Dermis blood vessel endothelial cell (primary cell): ENCODE results near the gene CFAP61. TPM values are rescaled to one million over a fixed set of nuclear protein-coding genes. Genes with fewer than 3 reads are reported as not detected.

Experiments
- DNase-seq: peaks from one replicate; pipeline ENCODE4 v3.0.0; 2010
- total RNA-seq: library from RNA; depleted of rRNA; stranded (reverse); fragments of >200 nt; gene quantifications from 2 replicates; pipeline ENCODE4 v1.2.3, GENCODE V29; 2014

CFAP61 gene
- total RNA-seq, 1 donor from 2014 or later, result not detected

DNA sequence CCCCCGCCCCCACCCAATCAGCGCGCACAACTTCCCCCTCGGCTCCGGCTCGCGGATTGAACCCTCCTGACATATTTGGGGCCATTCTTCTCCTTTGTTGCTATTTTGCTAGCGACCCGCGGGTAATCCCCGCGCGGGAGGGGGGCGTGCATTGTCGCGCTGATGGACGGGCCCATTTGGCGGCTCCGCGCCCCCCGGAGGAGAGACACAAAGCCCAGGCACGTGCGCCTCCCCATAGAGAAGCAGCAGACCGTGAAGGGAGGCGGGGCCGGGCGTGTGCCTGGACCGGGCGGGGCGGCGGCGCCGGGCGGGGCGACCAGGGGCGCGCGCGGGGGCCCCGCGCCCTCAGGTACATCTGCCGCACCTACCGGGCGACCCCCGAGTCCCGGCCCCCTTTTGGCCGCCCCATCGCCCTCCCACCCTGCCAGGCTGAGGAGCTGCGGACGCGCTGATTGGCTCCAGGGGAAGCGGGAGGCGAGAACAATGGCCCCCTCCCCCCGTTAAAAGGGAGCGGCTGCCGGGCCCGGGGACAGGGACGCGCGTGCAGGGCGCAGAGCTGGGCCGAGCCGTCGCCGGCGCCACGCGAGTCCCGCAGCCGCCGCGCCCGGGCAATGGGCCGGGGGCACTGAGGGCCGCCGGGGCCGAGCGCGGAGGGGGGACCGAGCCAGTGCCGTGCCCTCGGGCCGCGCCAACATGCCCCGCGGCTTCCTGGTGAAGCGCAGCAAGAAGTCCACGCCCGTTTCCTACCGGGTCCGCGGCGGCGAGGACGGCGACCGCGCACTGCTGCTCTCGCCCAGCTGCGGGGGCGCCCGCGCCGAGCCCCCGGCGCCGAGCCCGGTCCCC is 315.5 kb downstream of the CFAP61 start, which contains the start of gene INSM1:
Gene INSM1, plus strand, starts transcription at position 530 of the 843 bp plus-strand sequence. Its CDS starts 164 bp downstream, at position 694.
- DNase-seq, result no peak

DNA sequence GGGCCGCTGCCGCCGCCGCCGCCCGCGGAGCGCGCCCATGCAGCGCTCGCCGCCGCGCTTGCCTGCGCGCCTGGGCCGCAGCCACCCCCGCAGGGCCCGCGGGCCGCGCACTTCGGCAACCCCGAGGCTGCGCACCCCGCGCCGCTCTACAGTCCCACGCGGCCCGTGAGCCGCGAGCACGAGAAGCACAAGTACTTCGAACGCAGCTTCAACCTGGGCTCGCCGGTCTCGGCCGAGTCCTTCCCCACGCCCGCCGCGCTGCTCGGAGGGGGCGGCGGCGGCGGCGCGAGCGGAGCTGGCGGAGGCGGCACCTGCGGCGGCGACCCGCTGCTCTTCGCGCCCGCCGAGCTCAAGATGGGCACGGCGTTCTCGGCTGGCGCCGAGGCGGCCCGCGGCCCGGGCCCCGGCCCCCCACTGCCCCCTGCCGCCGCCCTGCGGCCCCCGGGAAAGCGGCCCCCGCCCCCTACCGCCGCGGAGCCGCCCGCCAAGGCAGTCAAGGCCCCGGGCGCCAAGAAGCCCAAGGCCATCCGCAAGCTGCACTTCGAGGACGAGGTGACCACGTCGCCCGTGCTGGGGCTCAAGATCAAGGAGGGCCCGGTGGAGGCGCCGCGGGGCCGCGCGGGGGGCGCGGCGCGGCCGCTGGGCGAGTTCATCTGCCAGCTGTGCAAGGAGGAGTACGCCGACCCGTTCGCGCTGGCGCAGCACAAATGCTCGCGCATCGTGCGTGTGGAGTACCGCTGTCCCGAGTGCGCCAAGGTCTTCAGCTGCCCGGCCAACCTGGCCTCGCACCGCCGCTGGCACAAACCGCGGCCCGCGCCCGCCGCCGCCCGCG is 316.3 kb downstream of the CFAP61 start:
- DNase-seq, result peak; percentile 14

DNA sequence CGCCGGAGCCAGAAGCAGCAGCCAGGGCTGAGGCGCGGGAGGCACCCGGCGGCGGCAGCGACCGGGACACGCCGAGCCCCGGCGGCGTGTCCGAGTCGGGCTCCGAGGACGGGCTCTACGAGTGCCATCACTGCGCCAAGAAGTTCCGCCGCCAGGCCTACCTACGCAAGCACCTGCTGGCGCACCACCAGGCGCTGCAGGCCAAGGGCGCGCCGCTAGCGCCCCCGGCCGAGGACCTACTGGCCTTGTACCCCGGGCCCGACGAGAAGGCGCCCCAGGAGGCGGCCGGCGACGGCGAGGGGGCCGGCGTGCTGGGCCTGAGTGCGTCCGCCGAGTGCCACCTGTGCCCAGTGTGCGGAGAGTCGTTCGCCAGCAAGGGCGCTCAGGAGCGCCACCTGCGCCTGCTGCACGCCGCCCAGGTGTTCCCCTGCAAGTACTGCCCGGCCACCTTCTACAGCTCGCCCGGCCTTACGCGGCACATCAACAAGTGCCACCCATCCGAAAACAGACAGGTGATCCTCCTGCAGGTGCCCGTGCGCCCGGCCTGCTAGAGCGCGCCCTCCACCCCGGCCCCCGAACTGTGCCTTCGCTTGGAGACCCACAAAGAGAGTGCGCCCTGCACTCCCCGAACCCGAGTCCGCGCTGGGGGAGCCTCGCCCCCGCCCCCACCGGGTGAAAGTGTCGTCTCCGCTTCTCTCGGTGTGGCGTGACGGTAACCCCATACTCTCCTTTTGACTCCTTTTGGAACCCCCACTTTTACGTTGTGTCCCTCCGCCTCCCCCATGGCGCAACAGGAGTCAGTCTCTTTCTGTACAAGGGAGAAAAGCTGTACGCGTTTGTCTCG is 317.1 kb downstream of the CFAP61 start:
- DNase-seq, result no peak

DNA sequence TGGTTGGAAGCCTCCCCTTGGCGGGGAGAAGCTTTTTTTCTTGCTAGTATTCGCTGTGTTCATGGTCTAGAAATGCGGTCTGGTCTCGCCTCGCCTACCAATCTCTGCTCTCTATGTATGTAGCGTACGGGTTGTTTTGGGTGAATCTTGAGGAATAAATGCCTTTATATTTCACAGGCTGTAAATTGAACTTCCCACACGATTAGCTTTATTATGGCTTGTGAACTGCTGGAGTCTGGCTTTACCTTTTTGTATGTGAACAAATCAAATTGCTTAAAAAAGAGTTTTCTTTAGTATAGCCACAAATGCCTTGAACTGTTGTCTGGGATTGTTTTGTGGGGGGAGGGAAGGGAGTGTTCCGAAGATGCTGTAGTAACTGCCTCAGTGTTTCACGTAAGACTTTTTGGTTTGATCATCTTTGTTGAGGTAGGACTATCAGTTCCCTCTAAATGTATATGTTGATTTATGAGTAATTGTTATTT is 317.8 kb downstream of the CFAP61 start:
- DNase-seq, result no peak

DNA sequence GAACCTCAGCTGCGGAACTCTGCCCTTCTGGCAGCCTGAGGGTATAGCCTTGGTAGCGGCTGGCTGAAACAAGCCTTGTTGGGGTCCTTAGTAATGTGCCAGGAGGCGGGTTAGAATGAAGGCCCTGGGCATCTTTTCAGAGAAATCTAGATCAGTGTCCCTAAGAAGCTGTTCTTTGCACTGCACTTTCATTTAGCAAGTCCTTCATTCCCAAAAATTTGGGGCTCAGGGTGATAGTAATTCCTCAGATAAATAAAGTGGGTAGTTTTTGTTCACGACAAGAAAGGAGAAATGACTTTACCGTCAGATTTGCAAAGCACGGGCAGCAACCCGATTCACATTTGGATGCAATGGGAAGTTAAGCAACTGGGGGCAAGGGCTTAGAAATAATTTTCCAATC is 318.8 kb downstream of the CFAP61 start:
- no peak for DNase-seq

DNA sequence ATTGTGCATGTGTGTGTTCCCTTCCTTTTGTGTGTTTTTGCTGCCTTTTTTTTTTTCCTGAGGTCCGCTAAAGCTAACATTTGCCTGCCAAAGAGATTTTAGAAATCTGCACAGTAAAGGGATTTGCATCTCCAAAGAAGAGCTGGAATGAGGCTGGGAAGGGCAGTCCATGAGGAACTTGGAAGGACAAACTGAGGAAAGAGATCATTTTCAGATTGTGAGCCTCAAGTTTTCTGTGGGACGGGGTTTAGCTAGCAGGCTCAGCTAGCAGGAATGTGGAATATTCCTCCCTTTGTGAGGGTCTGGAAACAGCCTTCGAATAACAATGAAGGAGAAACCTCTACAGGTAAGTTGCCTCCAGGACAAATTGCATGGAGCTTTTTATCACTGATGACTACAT is 319.3 kb downstream of the CFAP61 start:
- DNase-seq, result no peak

DNA sequence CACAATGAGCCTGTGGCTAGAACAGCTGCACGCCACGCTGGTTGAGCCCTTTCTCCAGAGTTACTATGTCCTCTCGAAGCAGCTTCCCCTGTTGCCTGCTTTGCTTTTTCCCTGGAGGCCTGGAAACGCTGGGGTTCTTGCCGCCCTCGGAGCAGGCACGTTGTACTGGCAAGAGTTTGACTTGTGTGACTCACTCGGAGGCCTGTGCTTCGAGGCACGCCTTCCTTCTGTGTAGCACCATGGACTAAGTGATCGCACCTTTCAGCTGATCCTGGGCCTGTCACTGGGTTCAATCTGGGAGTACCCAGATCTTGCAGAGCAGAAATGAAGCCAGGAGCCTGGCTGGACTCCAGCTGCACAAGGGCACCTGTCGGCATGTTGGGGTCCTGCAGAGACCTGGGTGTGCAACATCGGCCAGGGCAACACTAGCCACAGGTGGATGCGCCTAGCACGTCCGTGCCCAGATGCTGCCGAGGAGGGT is 320.8 kb downstream of the CFAP61 start:
- no peak for DNase-seq

DNA sequence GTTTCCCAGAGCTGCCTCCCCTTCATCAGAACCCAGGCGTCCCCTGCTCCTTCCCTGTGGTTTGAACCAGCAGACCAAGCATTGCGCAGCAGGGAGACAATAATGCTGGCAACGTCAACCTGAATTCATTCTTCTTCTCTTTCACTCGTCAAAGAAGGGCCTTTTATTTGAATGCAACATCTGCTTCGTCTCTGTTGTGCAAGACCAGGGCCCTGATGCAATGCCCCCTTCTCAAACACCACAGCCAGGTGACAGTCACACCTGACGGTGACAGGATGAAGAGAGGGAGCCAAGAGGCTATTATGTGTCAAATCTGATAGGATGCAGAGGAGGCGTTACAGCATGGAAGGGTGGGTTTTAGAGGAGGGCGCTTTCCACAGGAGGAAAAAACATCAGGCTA is 323.5 kb downstream of the CFAP61 start:
- no peak for DNase-seq

DNA sequence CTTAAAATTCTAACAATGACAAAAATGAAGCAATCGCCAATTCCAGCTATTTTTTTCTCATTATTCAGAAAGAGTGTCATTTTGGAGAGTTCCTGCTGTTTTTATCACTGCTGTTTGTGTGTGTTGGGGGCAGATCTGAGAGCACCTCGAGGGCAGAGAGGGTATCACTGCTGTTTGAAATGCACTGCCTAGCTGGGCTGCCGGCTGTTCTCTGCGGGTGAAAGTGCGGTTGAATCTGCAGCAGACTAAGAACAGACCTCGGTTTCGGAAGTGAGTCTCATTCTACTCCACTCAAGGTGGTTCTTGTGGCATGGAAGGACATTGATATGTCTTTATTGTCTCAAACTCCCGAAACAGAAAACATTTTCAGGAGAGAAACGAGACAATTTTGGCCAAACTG is 333.9 kb downstream of the CFAP61 start:
- no peak for DNase-seq

DNA sequence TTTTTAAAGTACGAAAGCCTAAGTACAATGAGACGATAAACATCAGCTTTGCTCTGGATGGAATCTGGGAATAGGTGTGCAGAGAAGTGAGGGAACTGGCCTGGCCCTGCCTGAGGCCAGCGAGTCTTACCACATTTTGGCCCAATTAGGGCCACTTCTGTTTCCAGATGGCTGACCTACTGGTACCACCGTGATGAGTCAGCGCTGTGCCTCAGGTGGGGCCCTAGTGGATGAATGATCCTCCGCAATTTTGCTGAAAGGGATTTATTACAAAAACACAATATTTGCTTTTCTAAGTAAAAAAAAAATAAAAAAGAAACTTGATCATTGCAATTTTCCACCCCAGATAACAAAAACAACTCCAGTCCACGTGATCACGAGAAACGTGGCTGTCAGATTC is 338.1 kb downstream of the CFAP61 start:
- no peak for DNase-seq

DNA sequence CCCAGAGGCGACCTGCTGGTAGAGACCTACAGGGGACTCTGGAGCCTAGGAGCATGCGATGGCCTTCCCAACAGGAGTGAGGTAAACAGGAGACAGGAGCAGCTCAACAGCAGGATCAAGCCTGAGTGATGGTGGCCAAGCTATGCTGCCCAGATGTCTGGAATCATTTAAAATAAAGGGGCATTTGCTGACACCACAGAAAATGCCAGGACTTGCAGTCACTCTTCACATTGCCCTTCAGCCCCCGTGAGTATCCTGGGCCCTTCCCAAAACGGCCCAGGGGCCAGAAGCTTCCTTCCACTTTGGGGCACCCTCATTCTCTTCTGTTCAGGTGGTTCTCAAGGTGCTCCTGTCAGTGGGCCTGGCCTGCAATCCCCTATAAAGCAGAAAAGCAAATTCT is 338.8 kb downstream of the CFAP61 start:
- DNase-seq, result no peak

DNA sequence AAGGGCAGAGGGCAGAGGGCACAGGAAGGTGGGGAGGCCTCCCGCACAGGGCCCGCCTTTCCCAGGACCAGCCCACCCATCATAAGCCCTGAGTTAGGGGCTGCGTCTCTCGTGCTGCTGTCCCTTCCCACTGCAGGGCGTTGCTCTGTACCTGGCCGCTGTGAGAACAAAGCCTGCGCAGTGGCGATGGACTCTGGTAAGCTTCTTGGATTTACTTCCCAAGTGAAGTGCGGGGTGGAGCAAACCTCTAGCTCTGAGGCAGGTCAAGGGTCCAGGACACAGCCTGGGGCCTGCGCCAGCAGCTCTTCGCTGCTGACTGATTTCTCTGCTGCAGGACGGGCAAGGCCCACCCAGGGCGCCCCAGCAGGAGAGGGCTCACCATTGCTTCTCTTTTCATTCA is 339.4 kb downstream of the CFAP61 start:
- no peak for DNase-seq

DNA sequence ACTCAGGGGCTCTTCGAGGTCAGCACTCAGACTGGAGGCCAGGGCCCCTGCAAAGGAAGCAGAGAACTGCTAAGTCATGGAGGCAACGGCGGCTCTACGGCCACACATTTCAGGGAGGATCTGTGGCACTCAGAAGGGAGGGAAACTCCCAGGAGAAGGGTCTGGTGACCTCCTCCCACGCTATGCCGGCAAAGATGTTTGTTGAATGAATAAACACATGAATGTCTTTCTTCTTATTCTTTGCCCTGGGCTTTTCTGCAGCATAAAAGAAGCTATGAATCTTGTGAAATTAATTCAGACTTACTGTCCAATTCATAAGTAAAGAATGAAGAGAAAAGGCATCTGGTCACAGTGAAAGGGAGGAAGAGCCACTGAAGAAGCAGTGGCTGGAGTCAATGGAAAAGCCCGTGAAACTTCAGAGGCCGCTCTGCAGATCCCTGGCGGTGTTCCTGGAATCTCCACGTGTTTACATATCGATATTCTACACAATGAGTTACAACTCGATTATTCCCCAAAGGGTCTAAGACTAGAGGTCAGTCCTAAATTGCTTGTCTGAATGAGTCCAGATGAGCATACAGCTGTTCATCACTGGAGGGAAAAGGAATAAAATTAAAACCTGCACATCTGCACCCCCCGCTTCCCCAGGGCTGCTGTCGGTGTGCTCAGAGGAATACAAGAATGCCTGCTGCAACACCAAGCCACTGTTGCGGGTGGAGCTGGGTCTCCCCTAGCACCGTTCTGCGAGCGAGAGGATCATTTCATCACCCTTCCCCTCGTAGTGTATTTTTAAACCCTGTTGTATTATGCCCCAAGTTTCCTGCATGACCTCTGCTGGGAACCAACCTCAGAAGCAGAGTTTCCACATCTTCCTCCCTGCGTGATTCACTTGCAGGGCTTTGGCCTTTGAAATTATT is 341.1 kb downstream of the CFAP61 start:
- DNase-seq, result no peak

DNA sequence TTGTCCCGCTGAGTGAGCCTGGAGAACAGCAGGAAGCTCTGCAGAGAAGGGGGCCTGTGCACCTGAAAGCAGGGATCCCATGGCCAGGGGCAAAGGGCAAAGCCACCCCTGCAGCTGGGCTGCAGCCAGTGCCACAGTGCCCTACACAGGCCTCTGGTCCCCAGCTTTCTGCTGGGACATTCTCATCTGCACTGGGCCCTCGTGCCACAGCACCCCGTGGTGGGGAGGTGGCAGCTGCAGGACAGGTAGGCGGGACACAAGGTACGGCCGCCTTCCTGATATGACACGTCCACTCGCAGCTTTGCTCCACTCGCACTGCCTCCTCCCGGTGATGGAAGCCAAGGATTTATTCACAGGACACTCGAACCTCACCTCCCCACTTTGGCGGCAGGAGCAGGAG is 342.8 kb downstream of the CFAP61 start:
- no peak for DNase-seq

DNA sequence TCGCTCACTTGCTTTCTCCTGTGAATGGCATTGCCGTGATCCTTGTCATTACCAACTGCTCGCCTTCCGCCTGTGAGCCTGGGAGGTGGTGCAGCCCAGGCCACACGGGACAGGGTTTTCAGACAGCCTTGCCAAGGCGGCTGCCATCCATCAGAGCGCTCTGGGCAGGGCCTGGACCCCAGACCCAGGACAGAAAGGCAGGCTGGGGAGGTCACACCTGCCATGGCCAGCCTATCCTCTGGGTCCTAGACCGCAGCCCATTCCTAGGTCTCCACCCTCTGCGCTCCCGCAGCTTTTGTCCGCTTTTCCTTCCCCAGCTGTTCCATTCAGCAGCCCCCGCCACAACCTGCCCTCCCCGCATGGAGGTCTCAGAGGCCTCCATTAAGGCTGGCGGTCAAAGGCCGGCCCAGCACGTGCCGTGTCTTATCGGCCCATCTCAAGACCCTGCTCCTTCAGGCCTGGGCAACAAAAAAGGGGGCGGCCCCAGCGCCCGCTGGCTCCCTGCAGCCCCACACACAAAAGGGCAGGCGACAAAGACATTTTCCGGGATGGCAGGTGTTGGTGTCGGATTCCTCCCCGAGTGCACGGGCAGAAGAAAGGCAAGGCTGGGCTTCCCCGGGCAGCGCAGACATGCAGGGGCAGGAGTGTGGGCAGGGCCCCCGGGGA is 343.7 kb downstream of the CFAP61 start:
- DNase-seq, result no peak

DNA sequence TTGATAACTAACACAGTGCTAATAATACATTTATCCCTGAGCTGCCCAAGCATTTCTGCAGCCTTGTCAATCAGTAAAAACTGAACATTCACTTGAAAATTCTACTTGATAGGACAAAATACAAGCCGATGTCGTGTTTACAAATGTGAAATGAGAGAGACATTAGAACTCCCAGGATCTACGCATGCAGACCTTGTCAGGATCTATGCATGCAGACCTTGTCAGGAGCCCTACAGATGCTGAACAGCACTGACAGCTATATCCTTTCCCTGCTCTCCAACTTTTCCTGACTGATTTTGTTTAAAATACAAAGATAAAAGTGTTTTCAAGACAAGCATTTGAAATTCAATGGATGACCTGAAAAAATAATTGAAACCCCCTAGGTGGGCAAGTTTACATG is 344.5 kb downstream of the CFAP61 start:
- DNase-seq, result no peak

DNA sequence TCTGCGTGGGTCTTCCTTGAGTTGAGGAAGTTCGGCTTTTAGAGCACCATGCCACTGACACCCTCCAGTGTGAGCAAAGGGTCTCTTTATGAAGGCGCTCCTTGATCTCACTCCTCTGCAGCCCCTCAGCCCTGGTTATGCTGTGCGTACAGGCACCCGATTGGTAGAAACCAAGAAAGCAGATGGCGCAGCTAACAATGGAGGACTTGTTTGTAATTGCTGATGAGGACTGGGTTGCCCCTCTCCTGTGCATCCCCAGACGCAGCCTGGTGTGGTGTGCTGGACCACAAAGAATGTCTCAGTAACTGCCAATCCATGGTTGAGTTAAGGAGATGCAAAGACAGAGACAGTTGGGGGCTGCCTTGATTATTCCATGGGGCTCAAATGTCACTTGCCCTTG is 345.8 kb downstream of the CFAP61 start:
- no peak for DNase-seq

DNA sequence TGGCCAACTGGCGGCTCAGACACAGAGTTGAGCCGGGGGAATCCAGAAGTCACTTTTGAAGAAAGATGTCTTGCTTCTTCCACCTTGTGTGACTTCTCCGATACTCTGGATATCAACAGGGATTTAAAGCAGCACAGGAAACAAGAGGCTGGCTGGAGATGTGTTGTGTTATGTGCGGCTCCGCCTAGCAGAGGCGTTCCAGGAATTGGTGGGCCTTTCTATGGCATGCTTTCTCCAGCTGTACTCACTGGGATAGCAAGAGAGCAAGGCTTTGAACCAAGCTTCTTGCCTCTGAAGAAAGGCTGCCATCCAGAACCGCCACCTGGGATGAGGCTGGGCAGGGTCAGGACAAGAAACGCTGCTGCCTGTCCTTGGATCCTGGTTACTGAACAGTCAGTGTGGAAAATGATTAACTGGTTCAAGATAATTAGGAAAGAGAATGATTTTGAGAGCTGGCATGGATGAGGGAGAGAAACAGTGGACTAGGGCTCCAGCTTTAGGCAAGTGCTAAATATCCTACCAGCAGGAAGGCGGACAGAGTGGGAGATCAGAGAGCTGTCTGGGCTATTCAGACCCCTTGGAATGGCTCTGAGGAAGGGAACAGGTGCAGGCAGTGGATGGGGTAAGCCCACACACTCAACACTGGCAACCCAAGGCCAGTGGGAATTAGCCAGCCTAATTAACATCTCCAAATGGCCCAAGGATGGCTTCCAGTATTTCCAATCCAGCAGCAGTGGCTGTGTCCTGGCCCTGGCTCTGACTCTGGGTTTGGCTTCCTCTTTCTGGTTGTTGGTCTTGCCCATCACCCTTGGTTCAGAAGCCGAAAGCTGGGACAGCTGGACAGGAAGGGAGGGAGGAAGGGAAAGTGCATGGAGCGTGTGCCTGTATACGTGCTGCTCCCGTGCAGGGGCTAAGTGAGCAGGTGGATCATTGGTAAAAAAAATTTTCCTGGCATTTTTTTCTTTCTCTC is 347.5 kb downstream of the CFAP61 start:
- no peak for DNase-seq

DNA sequence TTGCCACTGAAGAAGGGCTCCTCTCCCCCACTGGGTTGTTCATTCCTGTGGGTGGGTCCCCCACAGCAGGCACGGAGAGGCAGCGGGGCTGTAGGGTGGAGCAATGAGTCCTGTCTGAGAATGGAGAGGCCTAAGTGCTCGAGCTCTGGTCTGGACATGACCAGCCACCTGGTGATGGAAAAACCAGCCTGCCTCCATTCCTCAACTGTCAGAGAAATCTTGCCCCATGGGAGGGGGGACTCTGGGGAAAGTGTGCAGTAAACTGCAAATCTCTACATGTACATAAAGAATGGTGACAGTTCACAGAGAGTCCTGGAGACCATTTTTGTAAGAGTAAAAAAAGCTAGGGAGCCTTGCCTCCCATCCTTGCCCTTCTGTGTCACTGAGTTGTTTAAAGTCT is 349.7 kb downstream of the CFAP61 start:
- no peak for DNase-seq

DNA sequence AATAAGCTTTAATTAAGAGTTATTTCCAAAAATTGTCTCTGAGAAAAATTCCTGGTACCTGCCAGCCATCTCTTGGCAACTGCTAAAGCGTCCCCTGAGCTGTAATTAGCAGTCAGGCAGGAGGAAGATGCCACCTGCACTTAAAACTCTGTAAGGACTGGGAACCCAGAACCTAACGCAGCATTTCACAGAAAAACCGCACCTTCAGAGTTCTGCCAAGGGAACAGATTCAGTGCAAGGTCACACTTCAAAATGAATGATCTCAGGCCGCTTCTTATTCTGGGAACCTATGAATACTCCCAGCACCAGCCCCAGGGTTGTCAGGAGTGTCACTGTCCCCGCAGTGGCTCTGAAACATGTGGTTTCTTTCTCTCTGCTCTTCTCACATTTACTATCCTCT is 352.3 kb downstream of the CFAP61 start:
- no peak for DNase-seq
